Measurements from ENCODE around the gene CHIT1. TPM values are rescaled to one million over a fixed set of nuclear protein-coding genes. Genes with fewer than 3 reads are reported as not detected.

Gene CHIT1
- total RNA-seq, 4 donors from 2014 or later, result 0.49 to 244 (median 5.6) TPM

- TF ChIP-seq CTCF (IDR thresholded peaks at IDR 0.05; ENCODE audit: low read depth), result no peak
Observed at GRCh38 chr1:203185585-203185984, 43.9 kb downstream of the CHIT1 start.

- TF ChIP-seq CTCF (IDR thresholded peaks at IDR 0.05; ENCODE audit: low read depth), result no peak
Observed at GRCh38 chr1:203185061-203185461, 44.4 kb downstream of the CHIT1 start.

GRCh38 chr1:203184467-203184866 is 45.0 kb downstream of the CHIT1 start:
- TF ChIP-seq CTCF (IDR thresholded peaks at IDR 0.05; ENCODE audit: low read depth), result no peak

GRCh38 chr1:203183828-203184227 is 45.6 kb downstream of the CHIT1 start:
- TF ChIP-seq CTCF (IDR thresholded peaks at IDR 0.05; ENCODE audit: low read depth), result no peak

GRCh38 chr1:203182387-203182953 is 47.0 kb downstream of the CHIT1 start:
- no peak for TF ChIP-seq CTCF (IDR thresholded peaks at IDR 0.05; ENCODE audit: low read depth)

GRCh38 chr1:203181586-203182386 is 47.7 kb downstream of the CHIT1 start:
- TF ChIP-seq CTCF (IDR thresholded peaks at IDR 0.05; ENCODE audit: low read depth), result no peak

- TF ChIP-seq CTCF (IDR thresholded peaks at IDR 0.05; ENCODE audit: low read depth), result no peak
Observed at GRCh38 chr1:203180611-203181330, 48.7 kb downstream of the CHIT1 start.

Measured in subcutaneous adipose tissue (tissue), 4 donors.